22Rv1 (cell line): ENCODE measurements around the gene ADAMTS17.

Experiments used
- H3K27ac ChIP-seq: fragments of 450-650 bp; 2 replicates; pipeline ENCODE4 v1.5.1; 2017
- ZFX ChIP-seq: fragments of 450-650 bp; IDR thresholded peaks from 2 replicates; pipeline ENCODE4 v1.6.1; 2017; ENCODE audit warnings: antibody characterized with exemption, borderline replicate concordance
- TF ChIP-seq, protein P1 (sequence below): fragments of 450-650 bp; IDR thresholded peaks from 2 replicates; pipeline ENCODE4 v1.5.1; 2017; ENCODE audit warnings: mild to moderate bottlenecking

ADAMTS17 gene

DNA sequence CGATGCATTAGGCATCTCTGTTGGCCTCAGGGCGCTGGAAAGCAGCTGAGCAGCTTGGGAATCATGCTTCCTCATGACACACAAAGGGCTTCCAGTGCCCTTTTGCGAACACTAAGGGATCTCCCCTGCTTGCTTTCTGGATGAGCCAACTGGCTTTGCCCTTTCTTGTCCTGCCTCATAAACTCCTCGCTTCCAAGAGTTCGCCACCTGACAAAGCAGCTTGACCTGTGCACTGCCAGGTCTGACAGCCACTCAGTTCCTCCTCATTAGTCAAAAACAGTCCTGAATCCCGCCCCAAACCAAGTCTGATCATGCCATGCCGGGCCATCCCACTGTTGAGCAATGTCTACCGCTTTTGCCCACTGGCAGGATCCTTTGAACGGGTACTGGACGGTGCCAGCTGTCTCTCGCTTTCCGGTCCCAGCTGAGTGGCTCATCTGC is 343.1 kb downstream of the ADAMTS17 start:
- no peak overlapping the region for H3K27ac ChIP-seq

DNA sequence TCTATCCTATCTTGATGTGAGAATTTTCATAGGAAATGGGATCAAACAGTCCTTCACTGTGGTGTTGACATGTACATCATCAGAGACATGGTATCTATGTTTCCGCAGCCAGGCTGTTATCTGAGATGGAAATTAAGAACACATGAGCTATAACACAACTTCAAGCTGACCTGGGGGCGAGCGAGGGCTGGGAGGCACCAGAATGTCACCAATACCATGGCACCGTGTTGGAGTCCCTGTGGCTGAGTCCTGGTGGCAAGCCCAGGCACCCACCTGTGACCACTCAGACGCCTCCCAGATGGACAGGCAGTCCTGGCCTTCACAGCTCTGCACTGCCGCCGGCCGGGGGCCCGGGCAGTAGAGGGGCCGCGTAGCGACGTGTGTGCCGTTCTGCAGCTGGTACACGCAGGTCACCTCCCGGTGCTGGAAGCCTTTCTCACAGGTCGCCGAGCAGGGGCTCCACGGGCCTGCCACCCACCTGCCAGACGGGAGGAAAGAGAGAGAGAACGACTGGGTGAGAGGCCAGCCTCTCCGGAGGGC is 344.6 kb downstream of the ADAMTS17 start:
- H3K27ac ChIP-seq = no peak overlapping the region
- TF ChIP-seq, protein P1, sequence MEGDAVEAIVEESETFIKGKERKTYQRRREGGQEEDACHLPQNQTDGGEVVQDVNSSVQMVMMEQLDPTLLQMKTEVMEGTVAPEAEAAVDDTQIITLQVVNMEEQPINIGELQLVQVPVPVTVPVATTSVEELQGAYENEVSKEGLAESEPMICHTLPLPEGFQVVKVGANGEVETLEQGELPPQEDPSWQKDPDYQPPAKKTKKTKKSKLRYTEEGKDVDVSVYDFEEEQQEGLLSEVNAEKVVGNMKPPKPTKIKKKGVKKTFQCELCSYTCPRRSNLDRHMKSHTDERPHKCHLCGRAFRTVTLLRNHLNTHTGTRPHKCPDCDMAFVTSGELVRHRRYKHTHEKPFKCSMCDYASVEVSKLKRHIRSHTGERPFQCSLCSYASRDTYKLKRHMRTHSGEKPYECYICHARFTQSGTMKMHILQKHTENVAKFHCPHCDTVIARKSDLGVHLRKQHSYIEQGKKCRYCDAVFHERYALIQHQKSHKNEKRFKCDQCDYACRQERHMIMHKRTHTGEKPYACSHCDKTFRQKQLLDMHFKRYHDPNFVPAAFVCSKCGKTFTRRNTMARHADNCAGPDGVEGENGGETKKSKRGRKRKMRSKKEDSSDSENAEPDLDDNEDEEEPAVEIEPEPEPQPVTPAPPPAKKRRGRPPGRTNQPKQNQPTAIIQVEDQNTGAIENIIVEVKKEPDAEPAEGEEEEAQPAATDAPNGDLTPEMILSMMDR = no peak
- no peak for TF ChIP-seq ZFX

More for the DNA sequence above, 343.1 kb downstream of the ADAMTS17 start:
- TF ChIP-seq, protein P1 = no peak
- no peak for TF ChIP-seq ZFX

DNA sequence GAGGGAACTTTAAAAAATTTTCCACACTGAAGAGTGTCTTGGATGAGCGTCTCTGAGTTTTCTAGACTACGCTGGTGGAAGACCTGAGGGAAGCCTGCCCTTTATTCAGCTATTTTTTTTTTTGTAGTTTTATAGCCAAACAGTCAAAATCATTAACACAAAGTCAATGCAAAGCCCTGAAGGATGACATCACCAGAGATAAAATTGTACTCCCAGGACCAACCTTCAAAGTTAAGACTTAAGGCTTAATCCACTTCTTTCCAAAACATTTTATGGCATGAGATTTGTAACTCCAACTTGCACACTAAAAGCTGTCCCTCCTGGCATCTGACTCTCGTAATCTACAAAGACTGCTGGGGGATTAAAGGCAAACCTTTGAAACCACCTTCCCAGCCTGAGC is 345.1 kb downstream of the ADAMTS17 start:
- TF ChIP-seq ZFX = no peak
- TF ChIP-seq, protein P1 = no peak
- H3K27ac ChIP-seq = no peak overlapping the region

DNA sequence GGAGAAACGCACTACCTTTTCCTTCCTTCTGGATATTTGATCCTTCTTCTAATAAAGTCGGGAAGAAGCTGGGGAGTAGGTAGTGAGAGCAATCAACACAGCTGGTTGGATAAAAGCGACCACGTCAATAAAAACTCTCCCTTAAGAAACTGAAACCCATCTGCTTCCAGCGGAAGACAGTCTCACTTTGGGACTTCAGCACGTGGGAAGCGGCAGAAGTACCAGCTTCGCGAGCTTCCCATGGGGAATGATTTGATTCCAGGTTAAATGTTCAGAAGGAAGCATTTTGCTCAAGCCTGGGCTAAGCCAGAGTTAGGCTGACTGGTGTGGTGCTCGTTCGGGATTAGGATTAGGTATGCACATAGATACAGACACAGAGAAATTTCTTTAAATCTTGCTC is 346.2 kb downstream of the ADAMTS17 start:
- H3K27ac ChIP-seq = no peak overlapping the region
- TF ChIP-seq, protein P1 = no peak
- no peak for TF ChIP-seq ZFX

DNA sequence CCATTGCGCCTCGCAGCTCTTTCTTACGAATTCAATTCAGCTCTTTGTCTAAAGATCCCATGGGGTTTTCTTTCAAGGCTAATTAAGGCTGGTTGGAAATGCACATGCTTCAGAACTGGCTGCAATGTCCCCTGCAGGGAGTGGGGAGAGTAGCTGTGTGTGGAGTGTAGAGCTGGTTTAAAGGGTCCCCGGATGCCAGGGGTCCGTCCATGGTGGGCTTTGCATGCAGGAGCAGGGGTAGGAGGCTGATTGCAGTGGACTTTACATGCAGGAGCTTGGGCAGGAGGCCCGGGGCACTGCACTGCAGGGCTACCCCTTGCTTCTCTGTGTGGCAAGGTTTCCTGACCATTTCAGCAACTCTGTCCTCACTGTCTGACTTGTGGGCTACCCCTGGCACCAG is 346.9 kb downstream of the ADAMTS17 start:
- no peak for TF ChIP-seq ZFX
- TF ChIP-seq, protein P1 = no peak

DNA sequence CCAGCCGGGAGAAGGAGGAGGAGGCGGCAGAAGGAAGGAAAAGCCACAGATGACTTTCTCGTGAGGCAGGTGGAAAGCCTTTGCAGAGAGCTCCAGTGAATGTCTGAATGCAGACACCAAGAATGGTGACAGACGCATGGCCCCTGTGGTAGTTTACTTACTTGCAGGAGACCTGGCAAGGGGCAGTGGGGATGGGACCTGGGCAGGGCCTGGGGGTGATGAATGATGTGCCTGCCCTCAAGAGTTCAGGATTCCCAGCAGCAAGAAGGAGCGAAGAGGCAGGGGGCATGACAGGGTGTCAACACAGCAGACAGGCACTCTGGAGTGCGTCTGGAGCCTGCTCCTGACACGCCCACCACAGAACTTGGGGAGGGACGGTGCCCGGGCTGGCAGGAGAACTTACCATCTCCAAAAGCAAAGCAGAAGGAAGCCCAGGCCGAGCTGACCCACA is 348.1 kb downstream of the ADAMTS17 start:
- TF ChIP-seq, protein P1 = no peak
- TF ChIP-seq ZFX = no peak
- no peak overlapping the region for H3K27ac ChIP-seq

More for the DNA sequence above, 346.9 kb downstream of the ADAMTS17 start:
- H3K27ac ChIP-seq = no peak overlapping the region

DNA sequence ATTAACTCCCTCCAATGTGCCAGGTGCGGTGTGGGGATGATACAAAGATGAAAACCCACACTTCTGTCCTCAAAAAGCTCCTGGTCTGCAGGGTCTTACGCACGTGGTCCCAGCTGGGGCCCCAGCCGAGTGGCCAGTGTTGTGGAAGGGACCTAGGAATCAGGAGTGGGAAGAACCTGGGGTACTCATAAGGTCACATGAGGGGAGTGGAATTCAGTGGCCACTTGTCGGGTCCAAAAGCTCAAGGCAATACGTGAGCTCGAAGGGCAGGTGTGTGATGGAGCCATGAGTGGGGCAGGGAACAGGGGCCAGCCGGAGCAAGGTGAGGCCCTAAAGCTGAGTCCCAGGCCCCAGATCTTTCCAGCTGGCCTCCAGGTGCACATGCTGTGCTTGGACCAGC is 348.5 kb downstream of the ADAMTS17 start:
- no peak overlapping the region for H3K27ac ChIP-seq
- no peak for TF ChIP-seq ZFX
- TF ChIP-seq, protein P1 = no peak
